HepG2 (cell line): ENCODE results near the gene BLOC1S4. TPM values are rescaled to one million over a fixed set of nuclear protein-coding genes. Genes with fewer than 3 reads are reported as not detected.
A peak's percentile ranks its signal among the peaks of the same experiment; 100 is the strongest.

Experiments used
- AHR ChIP-seq: IDR thresholded peaks from 2 replicates; pipeline ENCODE4 v1.6.1; 2018; ENCODE audit warnings: missing genetic modification reagents, missing compliant biosample characterization
- KDM5B ChIP-seq: sonication (generic); formaldehyde crosslinking; IDR thresholded peaks from 2 replicates; pipeline ENCODE4 v1.4.0; 2020; ENCODE audit warnings: missing genetic modification reagents, mild to moderate bottlenecking, borderline replicate concordance
- MED13 ChIP-seq: sonication (generic); formaldehyde crosslinking; IDR thresholded peaks from 2 replicates; pipeline ENCODE4 v1.5.0; 2020; ENCODE audit warnings: missing genetic modification reagents
- MIER2 ChIP-seq: IDR thresholded peaks from 2 replicates; pipeline ENCODE4 v1.6.1; 2016; ENCODE audit warnings: missing biosample characterization, missing genetic modification reagents
- MIER3 ChIP-seq: IDR thresholded peaks from 2 replicates; pipeline ENCODE4 v1.6.1; 2016; ENCODE audit warnings: missing compliant biosample characterization, borderline replicate concordance
- MTA1 ChIP-seq: sonication (generic); formaldehyde crosslinking; IDR thresholded peaks from 2 replicates; pipeline ENCODE4 v1.4.0; 2020; ENCODE audit warnings: missing genetic modification reagents, mild to moderate bottlenecking, borderline replicate concordance
- REL ChIP-seq: sonication (generic); formaldehyde crosslinking; conservative IDR thresholded peaks from 2 replicates; pipeline ENCODE4 v1.8.0; 2022; ENCODE audit warnings: mild to moderate bottlenecking, missing genetic modification reagents, moderate library complexity
- SRY ChIP-seq: sonication (generic); formaldehyde crosslinking; IDR thresholded peaks from 2 replicates; pipeline ENCODE4 v1.8.0; 2022; ENCODE audit warnings: mild to moderate bottlenecking, missing genetic modification reagents
- TCF12 ChIP-seq, 2 experiments: fragments of 450-650 bp in 1 of 2; sonication (generic) in 1 of 2; formaldehyde crosslinking in 1 of 2; IDR thresholded peaks; 2 replicates each; pipeline versions ENCODE4 v1.6.1 to v1.8.0; 2017 to 2022; ENCODE audit warnings: antibody characterized with exemption in 1 of 2, mild to moderate bottlenecking in 1 of 2, missing genetic modification reagents in 1 of 2, moderate library complexity in 1 of 2
- TRIM24 ChIP-seq: sonication (generic); formaldehyde crosslinking; IDR thresholded peaks from 2 replicates; pipeline ENCODE4 v1.8.0; 2022; ENCODE audit warnings: mild to moderate bottlenecking, missing genetic modification reagents
- ZNF382 ChIP-seq: sonication (generic); formaldehyde crosslinking; IDR thresholded peaks from 2 replicates; pipeline ENCODE4 v1.5.0; 2020; ENCODE audit warnings: missing genetic modification reagents, mild to moderate bottlenecking, borderline replicate concordance
- ZNF468 ChIP-seq: sonication (generic); formaldehyde crosslinking; IDR thresholded peaks from 2 replicates; pipeline ENCODE4 v1.8.0; 2022; ENCODE audit warnings: mild to moderate bottlenecking, moderate library complexity, missing genetic modification reagents
- polyA plus RNA-seq, 8 experiments: library from polyadenylated mRNA; depleted of rRNA in 3 of 8; stranded (reverse) in 7 of 8; unstranded in 1 of 8; fragments of >200 nt; fragmentation: Illumina TruSeq in 4 of 8; extraction: Trizol in 4 of 8; gene quantifications; 2 replicates each; pipeline versions ENCODE4 v1.2.1 to v1.2.3, GENCODE V29; 2011 to 2016; ENCODE audit warnings: low read depth in 4 of 8, missing spikeins in 1 of 8, mixed read lengths in 1 of 8; ENCODE audit not compliant: insufficient read depth in 1 of 8
- total RNA-seq, 5 experiments: library from RNA; depleted of rRNA; stranded (reverse); fragments of >200 nt; fragmentation: Illumina TruSeq; extraction: Trizol; gene quantifications; 2 replicates each; pipeline ENCODE4 v1.2.3, GENCODE V29; 2016; ENCODE audit warnings: low read depth in 1 of 5
- TF ChIP-seq, protein P1 (sequence below): sonication (generic); formaldehyde crosslinking; IDR thresholded peaks from 2 replicates; pipeline ENCODE4 v1.4.0; 2020; ENCODE audit warnings: missing genetic modification reagents, borderline replicate concordance
- TF ChIP-seq, protein P2 (sequence below): sonication (generic); formaldehyde crosslinking; IDR thresholded peaks from 2 replicates; pipeline ENCODE4; 2020; ENCODE audit warnings: missing genetic modification reagents, mild to moderate bottlenecking, borderline replicate concordance
- TF ChIP-seq, protein P3 (sequence below): sonication (generic); formaldehyde crosslinking; IDR thresholded peaks from 2 replicates; pipeline ENCODE4 v1.4.0; 2020; ENCODE audit warnings: missing genetic modification reagents, borderline replicate concordance
- TF ChIP-seq, protein P4 (sequence below): sonication (generic); formaldehyde crosslinking; conservative IDR thresholded peaks from 2 replicates; pipeline ENCODE4 v1.4.0; 2020; ENCODE audit warnings: missing genetic modification reagents

BLOC1S4 gene
- total and polyA plus RNA-seq, 2 of the 13 experiments (the other 11 are each of a cell fraction or from before 2014, with no cell fraction given): 15.5 to 20.9 TPM

DNA sequence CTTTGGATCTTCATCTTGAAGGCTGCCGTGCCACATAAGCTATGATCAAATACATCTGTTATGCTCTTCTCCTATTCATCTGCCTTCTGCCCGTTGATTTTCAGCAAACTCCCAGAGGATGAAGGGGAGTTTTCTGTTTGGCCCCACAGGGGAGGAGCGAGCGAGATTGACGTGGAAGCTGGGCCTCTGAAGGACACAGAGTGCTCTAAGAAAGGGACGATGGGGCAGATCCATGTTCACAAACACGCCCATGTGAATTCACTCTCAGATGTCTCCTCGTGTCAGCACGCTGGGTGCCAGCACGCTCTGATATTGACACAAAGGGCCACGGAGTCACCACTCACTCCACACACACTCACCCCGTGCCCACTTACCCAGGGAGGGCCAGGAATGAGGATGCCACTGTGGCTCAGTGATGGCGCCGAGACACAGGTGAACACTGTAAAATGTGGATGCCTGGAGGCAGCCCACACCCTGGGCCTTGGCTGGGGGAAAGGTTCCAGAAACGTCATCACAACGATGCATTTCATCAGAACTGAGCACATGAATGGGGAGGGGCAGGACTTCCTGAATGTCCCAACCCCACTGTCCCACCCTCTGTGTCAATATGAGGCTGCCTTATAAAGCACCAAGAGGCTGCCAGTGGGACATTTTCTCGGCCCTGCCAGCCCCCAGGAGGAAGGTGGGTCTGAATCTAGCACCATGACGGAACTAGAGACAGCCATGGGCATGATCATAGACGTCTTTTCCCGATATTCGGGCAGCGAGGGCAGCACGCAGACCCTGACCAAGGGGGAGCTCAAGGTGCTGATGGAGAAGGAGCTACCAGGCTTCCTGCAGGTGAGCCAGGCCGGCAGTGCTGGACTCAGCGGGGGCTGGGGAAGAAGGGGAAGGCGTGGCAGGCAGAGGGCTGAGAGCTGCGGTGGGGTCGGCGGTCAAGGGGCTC is 22.5 kb upstream of the BLOC1S4 start, which contains the start of gene S100P (continued):
- no peak for TF ChIP-seq MED13 (CRISPR knock-in tag)
- TF ChIP-seq ZNF468 (CRISPR knock-in tag): no peak
- TF ChIP-seq, protein P1, sequence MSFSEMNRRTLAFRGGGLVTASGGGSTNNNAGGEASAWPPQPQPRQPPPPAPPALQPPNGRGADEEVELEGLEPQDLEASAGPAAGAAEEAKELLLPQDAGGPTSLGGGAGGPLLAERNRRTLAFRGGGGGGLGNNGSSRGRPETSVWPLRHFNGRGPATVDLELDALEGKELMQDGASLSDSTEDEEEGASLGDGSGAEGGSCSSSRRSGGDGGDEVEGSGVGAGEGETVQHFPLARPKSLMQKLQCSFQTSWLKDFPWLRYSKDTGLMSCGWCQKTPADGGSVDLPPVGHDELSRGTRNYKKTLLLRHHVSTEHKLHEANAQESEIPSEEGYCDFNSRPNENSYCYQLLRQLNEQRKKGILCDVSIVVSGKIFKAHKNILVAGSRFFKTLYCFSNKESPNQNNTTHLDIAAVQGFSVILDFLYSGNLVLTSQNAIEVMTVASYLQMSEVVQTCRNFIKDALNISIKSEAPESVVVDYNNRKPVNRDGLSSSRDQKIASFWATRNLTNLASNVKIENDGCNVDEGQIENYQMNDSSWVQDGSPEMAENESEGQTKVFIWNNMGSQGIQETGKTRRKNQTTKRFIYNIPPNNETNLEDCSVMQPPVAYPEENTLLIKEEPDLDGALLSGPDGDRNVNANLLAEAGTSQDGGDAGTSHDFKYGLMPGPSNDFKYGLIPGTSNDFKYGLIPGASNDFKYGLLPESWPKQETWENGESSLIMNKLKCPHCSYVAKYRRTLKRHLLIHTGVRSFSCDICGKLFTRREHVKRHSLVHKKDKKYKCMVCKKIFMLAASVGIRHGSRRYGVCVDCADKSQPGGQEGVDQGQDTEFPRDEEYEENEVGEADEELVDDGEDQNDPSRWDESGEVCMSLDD (CRISPR knock-in tag): no peak; the same call in 1 of the 2 replicates
- peak; percentile 34; the same call in 1 of the 2 replicates for TF ChIP-seq AHR (CRISPR knock-in tag)
- no peak for TF ChIP-seq MTA1 (CRISPR knock-in tag)
- TF ChIP-seq KDM5B (CRISPR knock-in tag): peak; percentile 89; the same call in 1 of the 2 replicates
- TF ChIP-seq ZNF382 (CRISPR knock-in tag): no peak
- TF ChIP-seq, protein P2, sequence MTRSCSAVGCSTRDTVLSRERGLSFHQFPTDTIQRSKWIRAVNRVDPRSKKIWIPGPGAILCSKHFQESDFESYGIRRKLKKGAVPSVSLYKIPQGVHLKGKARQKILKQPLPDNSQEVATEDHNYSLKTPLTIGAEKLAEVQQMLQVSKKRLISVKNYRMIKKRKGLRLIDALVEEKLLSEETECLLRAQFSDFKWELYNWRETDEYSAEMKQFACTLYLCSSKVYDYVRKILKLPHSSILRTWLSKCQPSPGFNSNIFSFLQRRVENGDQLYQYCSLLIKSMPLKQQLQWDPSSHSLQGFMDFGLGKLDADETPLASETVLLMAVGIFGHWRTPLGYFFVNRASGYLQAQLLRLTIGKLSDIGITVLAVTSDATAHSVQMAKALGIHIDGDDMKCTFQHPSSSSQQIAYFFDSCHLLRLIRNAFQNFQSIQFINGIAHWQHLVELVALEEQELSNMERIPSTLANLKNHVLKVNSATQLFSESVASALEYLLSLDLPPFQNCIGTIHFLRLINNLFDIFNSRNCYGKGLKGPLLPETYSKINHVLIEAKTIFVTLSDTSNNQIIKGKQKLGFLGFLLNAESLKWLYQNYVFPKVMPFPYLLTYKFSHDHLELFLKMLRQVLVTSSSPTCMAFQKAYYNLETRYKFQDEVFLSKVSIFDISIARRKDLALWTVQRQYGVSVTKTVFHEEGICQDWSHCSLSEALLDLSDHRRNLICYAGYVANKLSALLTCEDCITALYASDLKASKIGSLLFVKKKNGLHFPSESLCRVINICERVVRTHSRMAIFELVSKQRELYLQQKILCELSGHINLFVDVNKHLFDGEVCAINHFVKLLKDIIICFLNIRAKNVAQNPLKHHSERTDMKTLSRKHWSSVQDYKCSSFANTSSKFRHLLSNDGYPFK (CRISPR knock-in tag): peak; percentile 80; the same call in 1 of the 2 replicates
- TF ChIP-seq MIER2 (CRISPR knock-in tag): no peak
- TF ChIP-seq MIER3 (CRISPR knock-in tag): peak; percentile 84; the same call in 1 of the 2 replicates
- no peak for TF ChIP-seq TRIM24 (CRISPR knock-in tag)
- TF ChIP-seq, protein P3, sequence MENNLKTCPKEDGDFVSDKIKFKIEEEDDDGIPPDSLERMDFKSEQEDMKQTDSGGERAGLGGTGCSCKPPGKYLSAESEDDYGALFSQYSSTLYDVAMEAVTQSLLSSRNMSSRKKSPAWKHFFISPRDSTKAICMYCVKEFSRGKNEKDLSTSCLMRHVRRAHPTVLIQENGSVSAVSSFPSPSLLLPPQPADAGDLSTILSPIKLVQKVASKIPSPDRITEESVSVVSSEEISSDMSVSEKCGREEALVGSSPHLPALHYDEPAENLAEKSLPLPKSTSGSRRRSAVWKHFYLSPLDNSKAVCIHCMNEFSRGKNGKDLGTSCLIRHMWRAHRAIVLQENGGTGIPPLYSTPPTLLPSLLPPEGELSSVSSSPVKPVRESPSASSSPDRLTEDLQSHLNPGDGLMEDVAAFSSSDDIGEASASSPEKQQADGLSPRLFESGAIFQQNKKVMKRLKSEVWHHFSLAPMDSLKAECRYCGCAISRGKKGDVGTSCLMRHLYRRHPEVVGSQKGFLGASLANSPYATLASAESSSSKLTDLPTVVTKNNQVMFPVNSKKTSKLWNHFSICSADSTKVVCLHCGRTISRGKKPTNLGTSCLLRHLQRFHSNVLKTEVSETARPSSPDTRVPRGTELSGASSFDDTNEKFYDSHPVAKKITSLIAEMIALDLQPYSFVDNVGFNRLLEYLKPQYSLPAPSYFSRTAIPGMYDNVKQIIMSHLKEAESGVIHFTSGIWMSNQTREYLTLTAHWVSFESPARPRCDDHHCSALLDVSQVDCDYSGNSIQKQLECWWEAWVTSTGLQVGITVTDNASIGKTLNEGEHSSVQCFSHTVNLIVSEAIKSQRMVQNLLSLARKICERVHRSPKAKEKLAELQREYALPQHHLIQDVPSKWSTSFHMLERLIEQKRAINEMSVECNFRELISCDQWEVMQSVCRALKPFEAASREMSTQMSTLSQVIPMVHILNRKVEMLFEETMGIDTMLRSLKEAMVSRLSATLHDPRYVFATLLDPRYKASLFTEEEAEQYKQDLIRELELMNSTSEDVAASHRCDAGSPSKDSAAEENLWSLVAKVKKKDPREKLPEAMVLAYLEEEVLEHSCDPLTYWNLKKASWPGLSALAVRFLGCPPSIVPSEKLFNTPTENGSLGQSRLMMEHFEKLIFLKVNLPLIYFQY (CRISPR knock-in tag): no peak
- TF ChIP-seq, protein P4, sequence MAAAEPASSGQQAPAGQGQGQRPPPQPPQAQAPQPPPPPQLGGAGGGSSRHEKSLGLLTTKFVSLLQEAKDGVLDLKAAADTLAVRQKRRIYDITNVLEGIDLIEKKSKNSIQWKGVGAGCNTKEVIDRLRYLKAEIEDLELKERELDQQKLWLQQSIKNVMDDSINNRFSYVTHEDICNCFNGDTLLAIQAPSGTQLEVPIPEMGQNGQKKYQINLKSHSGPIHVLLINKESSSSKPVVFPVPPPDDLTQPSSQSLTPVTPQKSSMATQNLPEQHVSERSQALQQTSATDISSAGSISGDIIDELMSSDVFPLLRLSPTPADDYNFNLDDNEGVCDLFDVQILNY (CRISPR knock-in tag): no peak
- TF ChIP-seq TCF12 (IDR thresholded peaks at IDR 0.05): no peak
- peak; percentile 33; the same call in 1 of the 2 replicates for TF ChIP-seq TCF12 (CRISPR knock-in tag; IDR thresholded peaks at IDR 0.05)
- no peak for TF ChIP-seq REL (CRISPR knock-in tag)
- peak; percentile 59; the same call in 1 of the 2 replicates for TF ChIP-seq SRY (CRISPR knock-in tag)
